Stomach (tissue), 9 donors: ENCODE measurements around the gene ME3. TPM values are rescaled to one million over a fixed set of nuclear protein-coding genes. Genes with fewer than 3 reads are reported as not detected.

Source experiments
- DNase-seq, 2 donors: peaks; one replicate each; pipeline versions ENCODE4 v3.0.0 to v3.0.0-alpha.2; 2013 to 2019
- H3K27ac ChIP-seq, 5 donors: fragments of 200-600 bp in 4 of 5; sonication (generic) in 4 of 5; one replicate each; pipeline ENCODE4 v1.5.1; 2013 to 2019; ENCODE audit warnings: mild to moderate bottlenecking in 1 of 5, moderate library complexity in 1 of 5
- H3K27me3 ChIP-seq, 3 donors: fragments of 200-600 bp; sonication (generic); one replicate each; pipeline ENCODE4 v1.5.1; 2017 to 2019; ENCODE audit warnings: mixed run types in 1 of 3
- H3K36me3 ChIP-seq, 4 donors: fragments of 200-600 bp; sonication (generic); 1 replicate in 3 of 4; 2 replicates in 1 of 4; pipeline ENCODE4 v1.5.1; 2016 to 2019
- H3K4me1 ChIP-seq, 4 donors: fragments of 200-600 bp; sonication (generic); one replicate each; pipeline ENCODE4 v1.5.1; 2016 to 2019
- H3K4me3 ChIP-seq, 4 donors: fragments of 200-600 bp; sonication (generic) in 3 of 4; one replicate each; pipeline ENCODE4 v1.5.1; 2016 to 2019; ENCODE audit warnings: mild to moderate bottlenecking in 1 of 4
- H3K9me3 ChIP-seq, 4 donors: fragments of 200-600 bp; sonication (generic); one replicate each; pipeline ENCODE4 v1.5.1; 2016 to 2019
- EP300 ChIP-seq: sonication (generic); formaldehyde crosslinking; IDR thresholded peaks from one replicate; pipeline ENCODE4 v1.6.1; 2017; ENCODE audit warnings: antibody characterized with exemption
- POLR2A ChIP-seq, 4 donors: fragments of 450-650 bp; IDR thresholded peaks; one replicate each; pipeline ENCODE4 v1.6.1; 2016; ENCODE audit warnings: antibody characterized with exemption in 4 of 4, control low read depth in 2 of 4, mild to moderate bottlenecking in 1 of 4, moderate library complexity in 1 of 4
- POLR2AphosphoS5 ChIP-seq, 3 donors: sonication (generic); formaldehyde crosslinking; IDR thresholded peaks; one replicate each; pipeline ENCODE4 v1.6.1; 2016; ENCODE audit warnings: antibody characterized with exemption in 3 of 3
- WGBS, 5 donors: extraction: QIAGEN DNeasy Blood & Tissue Kit in 3 of 5; methylation state at CpG; one replicate each; pipeline versions ENCODE4 v1.1.5 to v1.1.7; 2013 to 2018; 5-methylcytosine and 5-hydroxymethylcytosine counted together
- intact Hi-C: fragments of 100-400 bp; cut with DNase I; formaldehyde crosslinking; loops from one replicate; pipeline ENCODE4 v1.15.1; 2023; ENCODE audit warnings: low total_unique reads
- polyA plus RNA-seq, 3 donors: library from polyadenylated mRNA; stranded (reverse); fragments of 200-250 nt; gene quantifications; one replicate each; pipeline ENCODE4 v1.2.3, GENCODE V29; 2013
- total RNA-seq, 5 donors: library from RNA; depleted of rRNA; stranded (reverse); fragments of >200 nt; gene quantifications; one replicate each; pipeline versions ENCODE4 v1.1.0 to v1.2.3, GENCODE V29; 2014 to 2016
- TF ChIP-seq, protein P1 (sequence below), 7 experiments: fragments of 450-650 bp in 4 of 7; fragments of 200-600 bp in 3 of 7; sonication (generic) in 3 of 7; IDR thresholded peaks; one replicate each; pipeline ENCODE4 v1.5.1; 2016 to 2019; ENCODE audit warnings: antibody characterized with exemption in 7 of 7, control low read depth in 2 of 7, mild to moderate bottlenecking in 1 of 7
- donor health status: healthy with polysubstance abuse.
- donor health status: Bipolar disorder and iron deficiency.
- donor health status: healthy.

ME3 gene
- total and polyA plus RNA-seq, 8 donors, result 11.2 to 82.1 (median 51.1) TPM

DNA sequence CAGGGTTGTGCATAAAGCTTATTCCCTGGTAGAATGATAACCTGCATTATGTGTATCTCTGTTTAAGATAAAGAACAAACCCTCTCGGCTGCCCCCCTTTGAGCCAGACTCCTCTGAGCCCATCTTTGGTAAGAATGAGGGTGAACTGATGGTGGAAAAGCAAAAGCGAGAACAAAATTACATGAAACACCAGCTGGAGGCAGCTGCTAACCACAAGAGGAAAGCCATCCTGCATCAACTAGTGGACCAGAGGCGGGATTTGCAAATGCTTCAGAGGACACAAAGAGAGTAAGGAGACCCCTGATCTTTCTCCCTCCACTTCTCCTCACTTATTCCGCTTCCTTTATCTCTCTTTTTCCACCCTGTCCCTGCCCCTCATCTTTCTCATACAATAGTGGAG is 257.4 kb downstream of the ME3 start:
- no peak overlapping the region for H3K4me3 ChIP-seq
- no peaks in the 10 kb centered on the region for H3K4me1 ChIP-seq
- peak in 1 of 2 donors; percentile 41 for DNase-seq
- H3K27ac ChIP-seq, result no peak overlapping the region
- H3K27me3 ChIP-seq, result no peaks in the 10 kb centered on the region
- TF ChIP-seq EP300 (no peak), POLR2A (IDR thresholded peaks at IDR 0.05) (no peak), POLR2AphosphoS5 (IDR thresholded peaks at IDR 0.05) (no peak)
- TF ChIP-seq, protein P1, sequence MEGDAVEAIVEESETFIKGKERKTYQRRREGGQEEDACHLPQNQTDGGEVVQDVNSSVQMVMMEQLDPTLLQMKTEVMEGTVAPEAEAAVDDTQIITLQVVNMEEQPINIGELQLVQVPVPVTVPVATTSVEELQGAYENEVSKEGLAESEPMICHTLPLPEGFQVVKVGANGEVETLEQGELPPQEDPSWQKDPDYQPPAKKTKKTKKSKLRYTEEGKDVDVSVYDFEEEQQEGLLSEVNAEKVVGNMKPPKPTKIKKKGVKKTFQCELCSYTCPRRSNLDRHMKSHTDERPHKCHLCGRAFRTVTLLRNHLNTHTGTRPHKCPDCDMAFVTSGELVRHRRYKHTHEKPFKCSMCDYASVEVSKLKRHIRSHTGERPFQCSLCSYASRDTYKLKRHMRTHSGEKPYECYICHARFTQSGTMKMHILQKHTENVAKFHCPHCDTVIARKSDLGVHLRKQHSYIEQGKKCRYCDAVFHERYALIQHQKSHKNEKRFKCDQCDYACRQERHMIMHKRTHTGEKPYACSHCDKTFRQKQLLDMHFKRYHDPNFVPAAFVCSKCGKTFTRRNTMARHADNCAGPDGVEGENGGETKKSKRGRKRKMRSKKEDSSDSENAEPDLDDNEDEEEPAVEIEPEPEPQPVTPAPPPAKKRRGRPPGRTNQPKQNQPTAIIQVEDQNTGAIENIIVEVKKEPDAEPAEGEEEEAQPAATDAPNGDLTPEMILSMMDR (IDR thresholded peaks at IDR 0.05), result no peak
- intact Hi-C loops, result no loop called here
- H3K36me3 ChIP-seq, result peaks cover 0 to 8% (median 0%) of the 10 kb centered on the region in 4 donors
- no peaks in the 10 kb centered on the region for H3K9me3 ChIP-seq
- WGBS, 5 donors, result 72 to 77% (median 75%) methylated on average over 4 of the region's 4 CpGs

DNA sequence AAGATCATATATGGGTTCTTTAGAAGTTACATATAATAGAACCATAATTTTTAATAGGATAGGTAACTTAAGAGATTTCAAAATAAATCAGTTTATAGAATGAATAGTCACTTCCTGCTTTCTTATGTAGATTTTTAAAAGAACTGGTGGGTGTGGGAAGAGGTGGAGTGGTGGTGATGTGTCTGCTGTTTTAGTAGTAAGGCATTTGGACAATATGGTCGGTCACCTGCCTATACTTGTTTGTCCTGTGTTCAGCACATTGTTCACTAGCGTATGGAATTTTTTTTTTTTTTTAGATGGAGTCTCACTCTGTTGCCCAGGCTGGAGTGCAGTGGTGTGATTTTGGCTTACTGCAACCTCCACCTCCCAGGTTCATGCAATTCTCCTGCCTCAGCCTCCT is 258.4 kb downstream of the ME3 start:
- H3K9me3 ChIP-seq, result no peaks in the 10 kb centered on the region
- DNase-seq, result no peak
- TF ChIP-seq POLR2AphosphoS5 (IDR thresholded peaks at IDR 0.05) (no peak), EP300 (no peak), POLR2A (IDR thresholded peaks at IDR 0.05) (no peak)
- TF ChIP-seq, protein P1 (IDR thresholded peaks at IDR 0.05), result no peak
- intact Hi-C loops, result no loop called here
- 84 to 100% (median 92%) methylated on average over 2 of the region's 2 CpGs for WGBS, 5 donors
- H3K4me3 ChIP-seq, result no peak overlapping the region
- H3K36me3 ChIP-seq, result peaks cover 0 to 8% (median 0%) of the 10 kb centered on the region in 4 donors
- H3K27me3 ChIP-seq, result no peaks in the 10 kb centered on the region
- H3K4me1 ChIP-seq, result no peaks in the 10 kb centered on the region
- no peak overlapping the region for H3K27ac ChIP-seq

GRCh38 chr11:86408845-86409244 is 263.6 kb downstream of the ME3 start:
- Histone ChIP-seq H3K27ac (no peak overlapping the region), H3K36me3 (peaks cover 0 to 8% (median 0%) of the 10 kb centered on the region in 4 donors), H3K27me3 (no peaks in the 10 kb centered on the region), H3K9me3 (no peaks in the 10 kb centered on the region), H3K4me1 (no peaks in the 10 kb centered on the region), H3K4me3 (no peak overlapping the region)
- DNase-seq, result no peak
- intact Hi-C loops, result no loop called here
- TF ChIP-seq, protein P1 (IDR thresholded peaks at IDR 0.05), result no peak
- no peak for TF ChIP-seq POLR2AphosphoS5 (IDR thresholded peaks at IDR 0.05)
- TF ChIP-seq EP300, result no peak
- TF ChIP-seq POLR2A (IDR thresholded peaks at IDR 0.05), result no peak

DNA sequence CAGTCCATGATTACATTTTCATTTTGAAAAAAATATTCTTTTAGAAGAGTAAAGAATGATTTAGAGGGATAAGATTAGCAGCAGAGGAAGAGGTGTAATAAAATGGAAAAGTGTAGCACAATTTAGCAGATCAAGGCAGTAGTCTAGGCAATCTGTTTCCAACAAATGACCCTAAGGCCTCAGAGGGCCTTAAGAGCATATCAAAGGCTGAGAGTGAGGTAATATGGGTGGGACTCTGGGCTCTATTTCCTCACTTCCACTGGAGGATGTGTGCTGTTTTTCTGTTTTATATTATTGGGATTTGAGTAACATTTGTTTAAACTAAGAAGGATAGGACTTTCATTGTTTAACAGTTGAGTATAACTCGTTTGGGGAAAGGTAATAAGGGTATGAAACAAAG is 269.0 kb downstream of the ME3 start:
- H3K27me3 ChIP-seq, result no peaks in the 10 kb centered on the region
- H3K4me1 ChIP-seq, result no peaks in the 10 kb centered on the region
- H3K4me3 ChIP-seq, result no peak overlapping the region
- intact Hi-C loops, result no loop called here
- 53 to 74% (median 60%) methylated on average over 1 of the region's 1 CpG for WGBS, 5 donors
- TF ChIP-seq, protein P1 (IDR thresholded peaks at IDR 0.05), result no peak
- TF ChIP-seq POLR2A (IDR thresholded peaks at IDR 0.05), result no peak
- no peak for TF ChIP-seq EP300
- TF ChIP-seq POLR2AphosphoS5 (IDR thresholded peaks at IDR 0.05), result no peak
- no peak for DNase-seq
- H3K9me3 ChIP-seq, result no peaks in the 10 kb centered on the region
- H3K36me3 ChIP-seq, result no peaks in the 10 kb centered on the region
- H3K27ac ChIP-seq, result no peak overlapping the region
